ENCODE measurements around the gene RUBCN.

The RUBCN gene

GRCh38 chr3:197746209-197746608 lies 9.5 kb upstream of the RUBCN start:
- TF ChIP-seq GLIS2 (tag by site-specific recombination; IDR thresholded peaks at IDR 0.05) (no peak), ZNF2 (tag by site-specific recombination; IDR thresholded peaks at IDR 0.05) (no peak), PATZ1 (tag by site-specific recombination; IDR thresholded peaks at IDR 0.05) (no peak), ZNF830 (tag by site-specific recombination; IDR thresholded peaks at IDR 0.05; ENCODE audit: low read depth) (no peak), ZNF473 (tag by site-specific recombination; IDR thresholded peaks at IDR 0.05) (no peak), GFI1B (tag by site-specific recombination; IDR thresholded peaks at IDR 0.05) (no peak), ZNF623 (tag by site-specific recombination; IDR thresholded peaks at IDR 0.05) (no peak), ZNF777 (tag by site-specific recombination; IDR thresholded peaks at IDR 0.05; ENCODE audit: borderline replicate concordance) (no peak), ZNF776 (tag by site-specific recombination; IDR thresholded peaks at IDR 0.05; ENCODE audit: borderline replicate concordance) (no peak), GLI2 (tag by site-specific recombination; IDR thresholded peaks at IDR 0.05; ENCODE audit: borderline replicate concordance, low read depth) (no peak), ZNF239 (tag by site-specific recombination; IDR thresholded peaks at IDR 0.05) (no peak), ZNF549 (tag by site-specific recombination; IDR thresholded peaks at IDR 0.05) (no peak), ZNF791 (tag by site-specific recombination; IDR thresholded peaks at IDR 0.05) (no peak), HOXA7 (CRISPR knock-in tag; IDR thresholded peaks at IDR 0.05; ENCODE audit: borderline replicate concordance) (no peak), ZBTB26 (tag by site-specific recombination; optimal IDR thresholded peaks at IDR 0.05) (no peak), ZNF580 (tag by site-specific recombination; IDR thresholded peaks at IDR 0.05) (no peak), ZNF148 (tag by site-specific recombination; IDR thresholded peaks at IDR 0.05; ENCODE audit: borderline replicate concordance) (no peak), KLF17 (tag by site-specific recombination; IDR thresholded peaks at IDR 0.05) (no peak)
- H3K27ac ChIP-seq (ENCODE audit: extremely low read depth, low read depth, low read length) = no peak overlapping the region
- CTCF ChIA-PET = interaction anchor here (0.6 kb wide), 1 partner anchor 34 kb away, joined by 4 read pairs; no protein-coding TSS in a partner anchor
- no peaks in the 10 kb centered on the region for H3K4me1 ChIP-seq (ENCODE audit: control insufficient read depth, insufficient read depth, low read length)
- POLR2A ChIA-PET = interaction anchor here (1.3 kb wide), 1 partner anchor 9 kb away, joined by 3 read pairs; no protein-coding TSS in a partner anchor
- H3K4me3 ChIP-seq (ENCODE audit: low read depth, low read length) = no peak overlapping the region
- H3K9me3 ChIP-seq (ENCODE audit: control insufficient read depth, insufficient read depth, low read depth, low read length) = no peaks in the 10 kb centered on the region
- no peaks in the 10 kb centered on the region for H3K36me3 ChIP-seq (ENCODE audit: control insufficient read depth in 2 of 2, insufficient read depth in 1 of 2, low read length in 2 of 2)

- Histone ChIP-seq H3K27ac (ENCODE audit: extremely low read depth, low read depth, low read length) (no peak overlapping the region), H3K9me3 (ENCODE audit: control insufficient read depth, insufficient read depth, low read depth, low read length) (no peaks in the 10 kb centered on the region), H3K4me3 (ENCODE audit: low read depth, low read length) (no peak overlapping the region), H3K4me1 (ENCODE audit: control insufficient read depth, insufficient read depth, low read length) (no peaks in the 10 kb centered on the region), H3K36me3 (ENCODE audit: control insufficient read depth in 2 of 2, insufficient read depth in 1 of 2, low read length in 2 of 2) (no peaks in the 10 kb centered on the region)
- ChIA-PET CTCF (interaction anchor here (0.6 kb wide), 1 partner anchor 917 kb away, joined by 3 read pairs; no protein-coding TSS in a partner anchor), POLR2A (no interaction called here)
- TF ChIP-seq ZNF354C (tag by site-specific recombination; IDR thresholded peaks at IDR 0.05; ENCODE audit: borderline replicate concordance, low read depth) (no peak), ZBTB49 (tag by site-specific recombination; IDR thresholded peaks at IDR 0.05; ENCODE audit: low read depth) (no peak), ZNF24 (tag by site-specific recombination; IDR thresholded peaks at IDR 0.05) (no peak), OVOL3 (tag by site-specific recombination; IDR thresholded peaks at IDR 0.05) (no peak), MZF1 (tag by site-specific recombination; IDR thresholded peaks at IDR 0.05; ENCODE audit: borderline replicate concordance) (no peak), ZNF202 (tag by site-specific recombination; IDR thresholded peaks at IDR 0.05; ENCODE audit: borderline replicate concordance) (no peak), ZNF146 (tag by site-specific recombination; IDR thresholded peaks at IDR 0.05) (no peak), ZNF76 (tag by site-specific recombination; IDR thresholded peaks at IDR 0.05; ENCODE audit: borderline replicate concordance, low read depth) (no peak)
Measured at GRCh38 chr3:197742787-197743186, 6.1 kb upstream of the RUBCN start.
